H7 (cell line): ENCODE data around the gene DNAJC5G. TPM values are rescaled to one million over a fixed set of nuclear protein-coding genes. Genes with fewer than 3 reads are reported as not detected.
A peak's percentile ranks its signal among the peaks of the same experiment; 100 is the strongest.

Experiments
- DNase-seq: peaks from one replicate; pipeline ENCODE4 v3.0.0; 2012
- H3K27me3 ChIP-seq: 2 replicates; pipeline ENCODE4 v1.6.0; 2011; ENCODE audit warnings: mild to moderate bottlenecking, low read length; ENCODE audit not compliant: control insufficient read depth, insufficient read depth
- H3K36me3 ChIP-seq: replicated peaks from 2 replicates; pipeline ENCODE4 v1.5.1; 2011; ENCODE audit warnings: low read length; ENCODE audit not compliant: control insufficient read depth, insufficient read depth
- H3K4me3 ChIP-seq: 2 replicates; pipeline ENCODE4 v1.5.1; 2011; ENCODE audit warnings: low read depth, mild to moderate bottlenecking, control low read depth, low read length, moderate library complexity; ENCODE audit not compliant: insufficient read depth
- total RNA-seq: library from RNA; depleted of rRNA; stranded (reverse); fragments of >200 nt; shearing (Covaris generic); gene quantifications from 2 replicates; pipeline ENCODE4 v1.2.3, GENCODE V29; 2014

DNAJC5G gene
- total RNA-seq, 1 experiment from 2014 or later: not detected

DNA sequence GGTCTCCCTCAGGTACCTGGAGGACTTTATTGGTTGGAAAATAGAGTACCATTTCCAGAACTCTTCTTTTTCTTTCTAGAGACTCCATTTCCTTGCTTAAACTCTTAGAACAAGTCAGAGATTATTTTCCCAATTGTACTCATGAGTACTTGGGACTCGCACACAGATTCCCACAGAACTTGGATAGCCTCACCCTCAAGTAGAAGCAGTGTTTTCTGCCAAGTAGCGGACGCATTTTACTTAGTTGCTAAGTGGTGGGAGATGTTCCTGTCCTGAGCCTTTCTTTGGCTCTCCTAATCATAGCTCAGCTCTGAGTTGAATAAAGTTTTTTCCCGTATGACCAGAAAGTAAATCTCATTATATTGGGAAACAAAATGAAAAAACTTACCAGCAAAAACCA is 29.6 kb upstream of the DNAJC5G start:
- Histone ChIP-seq H3K36me3 (peaks cover 39% of the 10 kb centered on the region), H3K27me3 (peaks cover under 1% of the 10 kb centered on the region), H3K4me3 (no peak overlapping the region)
- DNase-seq: no peak

DNA sequence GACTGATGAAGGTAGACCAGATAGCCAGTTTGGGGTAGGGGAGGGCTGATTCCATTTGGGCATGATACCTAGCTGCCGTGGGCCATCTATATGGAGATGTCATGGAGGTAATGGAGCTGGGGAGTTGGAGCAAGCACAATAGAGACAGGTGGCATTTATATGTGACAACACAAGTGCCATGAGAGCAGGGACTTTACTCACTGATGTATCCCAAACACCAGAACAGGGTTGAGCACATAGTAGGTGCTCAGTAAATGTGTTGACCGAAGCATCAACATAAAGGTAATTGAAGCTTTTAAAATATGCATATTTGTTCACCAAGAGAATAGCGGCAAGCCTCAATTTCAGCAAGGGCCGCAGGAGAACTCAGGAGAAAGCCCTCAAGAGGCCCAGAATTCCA is 27.3 kb upstream of the DNAJC5G start:
- H3K27me3 ChIP-seq: peaks cover 7% of the 10 kb centered on the region
- no peak overlapping the region for H3K4me3 ChIP-seq
- peaks cover 17% of the 10 kb centered on the region for H3K36me3 ChIP-seq
- no peak for DNase-seq

- H3K27me3 ChIP-seq: peaks cover 7% of the 10 kb centered on the region
- peaks cover 2% of the 10 kb centered on the region; the same call in 1 of the 2 replicates for H3K36me3 ChIP-seq
- no peak overlapping the region for H3K4me3 ChIP-seq
- DNase-seq: peak; percentile 51
Measured at GRCh38 chr2:27249159-27249890, 25.9 kb upstream of the DNAJC5G start.

DNA sequence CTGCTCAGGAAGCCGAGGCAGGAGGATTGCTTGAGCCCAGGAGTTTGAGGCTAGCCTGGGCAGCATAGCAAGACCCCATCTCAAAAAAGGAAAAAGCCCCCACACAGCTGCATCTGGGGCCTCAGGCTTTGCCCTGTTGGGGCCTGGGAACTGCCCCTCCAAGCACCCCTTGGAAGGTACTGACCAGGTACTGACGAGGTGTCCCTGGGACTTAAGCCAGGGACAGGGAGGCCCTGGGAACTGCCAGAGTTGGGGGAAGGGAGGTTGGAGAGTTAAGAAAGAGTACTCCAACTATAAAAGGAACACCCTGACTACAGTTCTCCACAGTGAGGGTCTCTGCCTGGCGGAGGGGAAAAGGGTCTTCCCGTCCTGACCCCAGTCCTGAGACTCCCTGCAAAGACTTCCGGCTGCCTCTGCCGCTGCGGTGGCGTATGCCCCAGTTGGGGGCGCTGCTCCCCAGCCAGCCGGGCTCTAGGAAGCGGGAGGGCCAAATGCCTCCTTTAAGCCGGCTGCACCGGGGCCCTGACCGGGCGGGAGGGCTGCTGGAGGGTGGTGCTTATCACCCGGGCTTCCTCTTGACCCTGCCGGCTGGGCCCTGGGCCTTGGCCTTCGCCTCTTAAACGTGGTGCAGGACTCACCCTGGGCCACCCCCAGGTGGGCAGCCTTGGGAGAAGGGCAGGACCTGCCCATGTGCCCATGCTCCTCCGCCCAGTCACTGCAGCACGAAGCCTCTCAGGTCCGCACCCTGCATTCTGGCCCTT is 25.2 kb upstream of the DNAJC5G start:
- Histone ChIP-seq H3K27me3 (peaks cover 7% of the 10 kb centered on the region), H3K4me3 (peak overlapping the region; percentile 37), H3K36me3 (no peaks in the 10 kb centered on the region)
- peak; percentile 98 for DNase-seq

DNA sequence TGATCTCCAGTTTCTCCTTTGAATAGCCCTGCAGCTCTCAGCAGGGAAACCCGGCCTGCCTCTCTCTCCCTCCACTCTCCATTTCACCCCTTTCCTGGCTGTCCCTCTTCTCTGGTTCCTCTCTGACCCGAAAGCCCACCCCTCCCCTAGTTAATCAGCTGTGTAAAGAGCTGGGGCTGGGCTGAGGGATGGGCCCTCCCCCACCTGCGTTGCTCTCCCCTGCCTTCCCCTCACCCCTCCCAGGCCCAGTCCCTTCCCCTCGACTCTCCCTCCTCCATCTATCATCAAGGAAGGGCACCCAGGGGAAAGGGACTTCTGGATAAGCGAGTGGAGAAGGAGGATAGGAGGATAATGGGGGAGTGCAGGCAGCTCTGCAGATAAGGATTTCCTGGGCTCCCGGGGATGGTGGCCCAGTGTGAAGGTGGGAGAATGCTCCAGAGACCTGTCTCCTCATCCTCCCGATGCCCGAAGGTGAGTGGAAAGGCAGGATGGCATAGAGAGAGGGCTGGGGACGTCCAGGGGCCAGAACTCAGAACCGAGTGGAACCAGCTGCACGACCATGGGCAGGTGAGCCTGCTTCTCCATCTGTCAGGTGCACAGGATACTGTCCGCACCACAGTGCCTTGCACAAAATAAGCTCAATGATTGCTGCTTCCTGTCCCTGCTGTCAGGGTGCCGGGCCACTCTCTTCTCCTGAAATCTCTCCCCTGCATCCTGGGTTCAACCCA is 24.4 kb upstream of the DNAJC5G start:
- Histone ChIP-seq H3K27me3 (peaks cover 7% of the 10 kb centered on the region), H3K36me3 (no peaks in the 10 kb centered on the region), H3K4me3 (peak overlapping the region; percentile 37)
- DNase-seq: no peak

DNA sequence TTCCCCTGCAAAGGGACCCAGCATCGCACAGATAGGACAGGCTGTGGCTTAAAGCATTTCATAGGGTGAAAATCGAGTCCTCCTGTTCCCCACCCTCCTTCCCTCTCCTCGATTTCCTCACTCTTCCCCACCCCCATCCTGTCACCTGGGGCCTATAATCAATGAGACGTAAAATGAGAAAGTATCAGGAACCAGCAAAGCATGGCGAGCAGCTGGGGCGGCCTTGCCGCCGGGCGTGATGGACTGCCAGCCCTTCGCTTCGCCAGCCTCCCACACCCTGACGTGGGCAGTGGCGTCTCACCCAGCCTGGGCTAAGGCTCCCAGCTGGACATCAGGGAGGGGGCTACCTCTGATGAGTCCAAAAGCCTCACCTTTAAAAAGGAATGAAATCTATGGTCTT is 23.5 kb upstream of the DNAJC5G start:
- Histone ChIP-seq H3K36me3 (no peaks in the 10 kb centered on the region), H3K4me3 (no peak overlapping the region), H3K27me3 (peaks cover 7% of the 10 kb centered on the region)
- DNase-seq: peak; percentile 50

DNA sequence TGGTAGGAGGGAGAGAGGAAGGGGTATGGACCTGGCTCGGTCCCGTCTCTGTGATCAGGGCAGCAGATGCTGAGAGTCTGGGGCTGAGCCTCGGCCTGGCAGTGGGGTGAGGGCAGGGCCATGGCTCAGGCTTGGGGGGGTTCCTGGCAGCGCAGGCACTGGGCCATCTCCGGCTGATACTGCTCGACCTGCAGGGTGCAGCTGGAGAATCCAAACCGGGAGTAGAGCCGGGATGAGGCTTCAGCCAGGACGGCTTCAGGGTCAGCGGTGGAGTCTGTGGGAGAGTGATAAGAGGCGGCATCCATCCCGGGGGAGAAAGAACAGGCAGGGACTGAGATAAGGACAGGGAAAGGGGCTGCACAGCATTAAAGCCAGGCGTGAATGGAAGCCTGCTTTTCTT is 20.0 kb upstream of the DNAJC5G start:
- Histone ChIP-seq H3K4me3 (no peak overlapping the region), H3K36me3 (no peaks in the 10 kb centered on the region), H3K27me3 (peaks cover 13% of the 10 kb centered on the region)
- DNase-seq: peak; percentile 43

DNA sequence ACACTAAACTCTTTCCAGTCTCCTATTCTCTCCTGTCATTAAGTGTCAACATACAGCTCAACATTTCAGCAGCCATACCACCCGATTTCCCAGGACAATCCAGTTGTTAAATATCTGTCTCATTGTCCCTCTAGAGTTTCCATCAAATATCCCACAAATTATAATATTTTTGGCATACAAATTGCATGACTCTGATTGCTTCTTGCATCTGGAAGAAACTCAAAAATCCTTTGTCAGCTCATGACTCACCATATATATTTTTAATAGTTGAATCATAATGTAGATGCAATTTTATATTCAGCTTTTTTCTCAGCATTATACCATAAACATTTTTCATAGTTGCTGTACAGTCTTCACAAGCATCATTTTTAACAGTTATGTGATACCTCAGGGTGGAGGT is 19.6 kb upstream of the DNAJC5G start:
- peaks cover 17% of the 10 kb centered on the region for H3K27me3 ChIP-seq
- DNase-seq: no peak

GRCh38 chr2:27256855-27257454 is 18.3 kb upstream of the DNAJC5G start:
- DNase-seq: no peak
- no peak overlapping the region for H3K4me3 ChIP-seq
- no peaks in the 10 kb centered on the region for H3K36me3 ChIP-seq
- H3K27me3 ChIP-seq: peaks cover 24% of the 10 kb centered on the region

More for the DNA sequence above, 19.6 kb upstream of the DNAJC5G start:
- no peaks in the 10 kb centered on the region for H3K36me3 ChIP-seq
- H3K4me3 ChIP-seq: no peak overlapping the region

- Histone ChIP-seq H3K27me3 (peaks cover 35% of the 10 kb centered on the region), H3K4me3 (no peak overlapping the region), H3K36me3 (no peaks in the 10 kb centered on the region)
- no peak for DNase-seq
Measured at GRCh38 chr2:27258051-27258450, 17.2 kb upstream of the DNAJC5G start.

DNA sequence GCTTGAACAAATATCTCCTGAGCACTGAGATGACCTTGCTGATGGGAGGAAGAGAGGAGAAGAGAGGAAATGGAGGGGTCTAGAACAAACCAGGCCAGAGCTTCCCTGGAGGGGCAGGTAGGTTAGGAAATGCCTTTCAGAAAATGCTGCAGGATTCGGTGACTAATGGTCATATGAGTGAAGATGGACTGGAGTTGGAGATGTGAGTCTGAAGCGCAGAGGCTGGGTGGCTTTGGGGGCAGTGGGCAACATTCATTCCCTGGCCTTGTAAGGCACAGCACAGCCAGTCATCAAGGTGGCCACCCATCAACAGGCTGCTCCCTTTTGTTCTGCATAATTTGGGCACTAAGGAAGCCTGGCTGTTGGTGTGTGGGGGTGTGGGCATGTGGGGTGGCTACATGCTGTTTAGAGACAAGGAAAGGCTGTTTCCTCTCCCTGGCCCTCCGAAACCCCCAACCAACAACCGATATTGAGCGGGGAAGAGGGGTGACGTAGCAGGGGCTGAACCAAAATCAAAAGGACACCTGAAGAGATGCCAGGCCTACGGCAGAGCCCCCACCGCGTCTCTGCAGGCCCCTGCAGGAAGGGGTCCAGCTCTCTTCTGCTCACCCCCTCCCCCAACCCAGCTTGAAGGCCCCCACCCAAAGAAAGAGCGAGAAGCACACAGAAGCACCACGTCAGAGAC is 13.8 kb upstream of the DNAJC5G start:
- Histone ChIP-seq H3K4me3 (no peak overlapping the region; the same call in 1 of the 2 replicates), H3K36me3 (no peaks in the 10 kb centered on the region), H3K27me3 (peaks cover 68% of the 10 kb centered on the region)
- peak; percentile 70 for DNase-seq

DNA sequence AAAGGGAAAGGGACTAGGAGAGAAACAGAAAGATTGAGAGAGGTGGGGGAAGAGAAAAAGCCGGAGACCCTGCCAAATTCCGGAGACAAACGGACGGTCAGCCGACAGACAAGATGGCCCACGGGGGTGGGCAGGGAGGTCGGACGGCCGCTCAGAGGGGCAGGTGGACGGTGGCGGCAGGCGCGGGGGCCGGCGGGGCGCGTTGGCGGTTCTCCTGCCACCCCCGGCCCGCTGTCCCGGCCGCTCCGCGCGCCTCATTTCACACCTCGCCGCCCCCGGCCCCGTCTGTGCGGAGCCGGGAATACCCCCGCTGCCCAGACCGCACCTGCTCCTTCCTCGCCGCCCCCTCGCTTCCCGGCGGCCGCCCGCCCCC is 13.3 kb upstream of the DNAJC5G start:
- peaks cover 71% of the 10 kb centered on the region for H3K27me3 ChIP-seq
- peak overlapping the region; percentile 63 for H3K4me3 ChIP-seq
- DNase-seq: no peak
- no peaks in the 10 kb centered on the region for H3K36me3 ChIP-seq

DNA sequence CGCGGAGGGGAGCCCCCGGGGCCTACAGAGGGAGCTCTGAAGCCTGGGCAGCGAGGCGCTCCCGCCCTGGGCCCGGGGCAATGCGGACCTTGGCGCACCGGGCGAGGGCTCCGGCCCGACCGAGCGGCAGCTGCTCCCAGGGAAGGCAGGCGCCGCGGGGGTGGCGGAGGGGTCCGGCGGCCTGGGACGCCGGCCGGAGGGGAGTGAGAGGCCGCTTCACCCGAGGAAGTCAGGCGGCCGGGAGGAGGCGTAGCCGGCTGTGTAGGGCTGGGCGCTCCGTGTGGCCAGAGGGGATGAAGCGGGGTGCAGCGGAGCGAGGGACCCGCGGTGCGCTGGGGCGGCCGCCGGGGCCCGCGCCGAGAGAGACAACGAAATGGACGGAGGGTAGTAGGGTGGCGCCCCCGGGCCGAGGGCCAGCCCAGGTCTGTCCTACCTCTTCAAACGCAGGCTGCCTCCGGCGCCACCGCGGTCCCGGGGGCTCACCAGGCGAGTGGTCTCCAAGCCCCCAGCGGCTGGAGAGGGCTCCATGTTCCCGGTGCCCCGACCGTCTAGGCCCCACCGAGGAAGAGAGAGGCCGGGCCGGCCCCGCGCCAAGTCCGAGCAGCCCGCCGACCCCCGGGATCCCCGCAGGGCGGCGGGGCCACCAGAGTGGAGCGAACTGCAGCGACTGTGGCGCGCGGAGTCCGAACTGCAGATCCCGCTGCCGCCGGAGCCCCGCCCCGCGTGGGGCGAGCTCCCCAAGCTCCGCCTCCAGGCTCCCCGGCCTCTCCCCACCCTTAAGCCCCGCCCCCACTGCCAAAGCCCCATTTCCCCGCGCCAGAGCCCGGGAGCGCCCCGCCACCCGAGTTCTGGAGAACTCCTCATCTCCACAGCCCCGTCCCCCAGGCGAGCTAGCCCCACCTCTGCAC is 12.6 kb upstream of the DNAJC5G start, which contains the start of gene SLC30A3:
Gene SLC30A3 (minus strand): TSS at position 669 of the 908 bp plus-strand sequence. CDS start 141 bp downstream, at position 528.
- H3K27me3 ChIP-seq: peaks cover 71% of the 10 kb centered on the region
- no peaks in the 10 kb centered on the region for H3K36me3 ChIP-seq
- DNase-seq: peak; percentile 94
- H3K4me3 ChIP-seq: peak within 1 kb of the TSS; percentile 63
